B cell (primary cell): ENCODE results near the gene ALX3.

Experiments
- EZH2 ChIP-seq: IDR thresholded peaks from 2 replicates; pipeline ENCODE4 v1.6.1; 2012; ENCODE audit warnings: borderline replicate concordance, low read depth, mild to moderate bottlenecking, moderate library complexity, low read length; ENCODE audit not compliant: insufficient read depth, poor library complexity, severe bottlenecking
- TF ChIP-seq, protein P1 (sequence below): fragments of 200-600 bp; IDR thresholded peaks from one replicate; pipeline ENCODE4 v1.8.0; 2022; ENCODE audit warnings: antibody characterized with exemption, mild to moderate bottlenecking

DNA sequence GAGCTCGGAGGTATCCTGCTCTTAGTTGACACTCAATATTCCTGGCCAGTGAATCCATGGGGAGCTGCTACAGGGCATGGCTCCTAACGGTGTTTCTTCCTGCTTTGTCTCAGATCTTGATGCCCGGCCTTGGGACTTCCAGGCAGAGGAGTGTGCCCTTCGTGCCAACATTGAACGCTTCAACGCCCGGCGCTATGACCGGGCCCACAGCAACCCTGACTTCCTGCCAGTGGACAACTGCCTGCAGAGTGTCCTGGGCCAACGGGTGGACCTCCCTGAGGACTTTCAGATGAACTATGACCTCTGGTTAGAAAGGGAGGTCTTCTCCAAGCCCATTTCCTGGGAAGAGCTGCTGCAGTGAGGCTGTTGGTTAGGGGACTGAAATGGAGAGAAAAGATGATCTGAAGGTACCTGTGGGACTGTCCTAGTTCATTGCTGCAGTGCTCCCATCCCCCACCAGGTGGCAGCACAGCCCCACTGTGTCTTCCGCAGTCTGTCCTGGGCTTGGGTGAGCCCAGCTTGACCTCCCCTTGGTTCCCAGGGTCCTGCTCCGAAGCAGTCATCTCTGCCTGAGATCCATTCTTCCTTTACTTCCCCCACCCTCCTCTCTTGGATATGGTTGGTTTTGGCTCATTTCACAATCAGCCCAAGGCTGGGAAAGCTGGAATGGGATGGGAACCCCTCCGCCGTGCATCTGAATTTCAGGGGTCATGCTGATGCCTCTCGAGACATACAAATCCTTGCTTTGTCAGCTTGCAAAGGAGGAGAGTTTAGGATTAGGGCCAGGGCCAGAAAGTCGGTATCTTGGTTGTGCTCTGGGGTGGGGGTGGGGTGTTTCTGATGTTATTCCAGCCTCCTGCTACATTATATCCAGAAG is 16.7 kb downstream of the ALX3 start:
- TF ChIP-seq, protein P1, sequence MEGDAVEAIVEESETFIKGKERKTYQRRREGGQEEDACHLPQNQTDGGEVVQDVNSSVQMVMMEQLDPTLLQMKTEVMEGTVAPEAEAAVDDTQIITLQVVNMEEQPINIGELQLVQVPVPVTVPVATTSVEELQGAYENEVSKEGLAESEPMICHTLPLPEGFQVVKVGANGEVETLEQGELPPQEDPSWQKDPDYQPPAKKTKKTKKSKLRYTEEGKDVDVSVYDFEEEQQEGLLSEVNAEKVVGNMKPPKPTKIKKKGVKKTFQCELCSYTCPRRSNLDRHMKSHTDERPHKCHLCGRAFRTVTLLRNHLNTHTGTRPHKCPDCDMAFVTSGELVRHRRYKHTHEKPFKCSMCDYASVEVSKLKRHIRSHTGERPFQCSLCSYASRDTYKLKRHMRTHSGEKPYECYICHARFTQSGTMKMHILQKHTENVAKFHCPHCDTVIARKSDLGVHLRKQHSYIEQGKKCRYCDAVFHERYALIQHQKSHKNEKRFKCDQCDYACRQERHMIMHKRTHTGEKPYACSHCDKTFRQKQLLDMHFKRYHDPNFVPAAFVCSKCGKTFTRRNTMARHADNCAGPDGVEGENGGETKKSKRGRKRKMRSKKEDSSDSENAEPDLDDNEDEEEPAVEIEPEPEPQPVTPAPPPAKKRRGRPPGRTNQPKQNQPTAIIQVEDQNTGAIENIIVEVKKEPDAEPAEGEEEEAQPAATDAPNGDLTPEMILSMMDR: peak; percentile 97
- no peak for TF ChIP-seq EZH2
